ENCODE results near the gene CCDC180. TPM values are rescaled to one million over a fixed set of nuclear protein-coding genes. Genes with fewer than 3 reads are reported as not detected.
"Not testable (repeated sequence)": the region's sequence is repeated elsewhere in the genome, so short reads cannot be mapped to it uniquely, and the experiment has no call there.

The CCDC180 gene
- polyA plus RNA-seq, 1 donor from 2014 or later, result 5.8 TPM

DNA sequence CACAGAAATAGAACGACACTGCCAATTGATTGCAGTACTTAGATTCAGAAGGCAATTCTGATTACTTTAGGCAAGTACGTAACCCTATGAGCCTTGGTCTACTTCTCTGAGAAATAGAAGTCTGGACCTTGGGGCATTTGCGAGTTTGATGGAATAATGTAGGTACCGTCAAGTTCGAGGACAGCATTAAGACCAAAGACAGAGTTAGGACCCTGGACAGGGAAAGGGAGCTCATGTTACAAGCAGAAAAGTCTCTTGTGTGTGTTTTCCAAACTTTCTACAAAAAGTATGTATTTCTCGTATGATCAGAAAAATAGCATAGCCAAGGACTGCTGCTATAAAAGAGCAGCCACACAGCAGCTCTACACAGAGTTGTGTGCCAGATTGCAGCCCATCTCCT, 20.1 kb downstream of the CCDC180 start:
- H3K4me3 ChIP-seq (ENCODE audit: low read length), result no peak overlapping the region
- no peak overlapping the region for H3K27ac ChIP-seq (ENCODE audit: low read length)
- no peak overlapping the region for H2AFZ ChIP-seq (ENCODE audit: low read depth, low read length)
- no peaks in the 10 kb centered on the region for H3K27me3 ChIP-seq (ENCODE audit: insufficient read depth, low read depth, low read length)
- TF ChIP-seq POLR2AphosphoS5 (IDR thresholded peaks at IDR 0.05) (no peak), RAD21 (conservative IDR thresholded peaks at IDR 0.05) (no peak), EP300 (conservative IDR thresholded peaks at IDR 0.05; ENCODE audit: poor library complexity, severe bottlenecking) (no peak), SMC3 (conservative IDR thresholded peaks at IDR 0.05; ENCODE audit: poor library complexity) (no peak), MXI1 (conservative IDR thresholded peaks at IDR 0.05; ENCODE audit: poor library complexity, severe bottlenecking) (no peak), TAF1 (IDR thresholded peaks at IDR 0.05; ENCODE audit: low read depth) (no peak), EZH2 (IDR thresholded peaks at IDR 0.05; ENCODE audit: borderline replicate concordance, insufficient read depth, low read length, poor library complexity, severe bottlenecking) (no peak)
- TF ChIP-seq, protein P1, sequence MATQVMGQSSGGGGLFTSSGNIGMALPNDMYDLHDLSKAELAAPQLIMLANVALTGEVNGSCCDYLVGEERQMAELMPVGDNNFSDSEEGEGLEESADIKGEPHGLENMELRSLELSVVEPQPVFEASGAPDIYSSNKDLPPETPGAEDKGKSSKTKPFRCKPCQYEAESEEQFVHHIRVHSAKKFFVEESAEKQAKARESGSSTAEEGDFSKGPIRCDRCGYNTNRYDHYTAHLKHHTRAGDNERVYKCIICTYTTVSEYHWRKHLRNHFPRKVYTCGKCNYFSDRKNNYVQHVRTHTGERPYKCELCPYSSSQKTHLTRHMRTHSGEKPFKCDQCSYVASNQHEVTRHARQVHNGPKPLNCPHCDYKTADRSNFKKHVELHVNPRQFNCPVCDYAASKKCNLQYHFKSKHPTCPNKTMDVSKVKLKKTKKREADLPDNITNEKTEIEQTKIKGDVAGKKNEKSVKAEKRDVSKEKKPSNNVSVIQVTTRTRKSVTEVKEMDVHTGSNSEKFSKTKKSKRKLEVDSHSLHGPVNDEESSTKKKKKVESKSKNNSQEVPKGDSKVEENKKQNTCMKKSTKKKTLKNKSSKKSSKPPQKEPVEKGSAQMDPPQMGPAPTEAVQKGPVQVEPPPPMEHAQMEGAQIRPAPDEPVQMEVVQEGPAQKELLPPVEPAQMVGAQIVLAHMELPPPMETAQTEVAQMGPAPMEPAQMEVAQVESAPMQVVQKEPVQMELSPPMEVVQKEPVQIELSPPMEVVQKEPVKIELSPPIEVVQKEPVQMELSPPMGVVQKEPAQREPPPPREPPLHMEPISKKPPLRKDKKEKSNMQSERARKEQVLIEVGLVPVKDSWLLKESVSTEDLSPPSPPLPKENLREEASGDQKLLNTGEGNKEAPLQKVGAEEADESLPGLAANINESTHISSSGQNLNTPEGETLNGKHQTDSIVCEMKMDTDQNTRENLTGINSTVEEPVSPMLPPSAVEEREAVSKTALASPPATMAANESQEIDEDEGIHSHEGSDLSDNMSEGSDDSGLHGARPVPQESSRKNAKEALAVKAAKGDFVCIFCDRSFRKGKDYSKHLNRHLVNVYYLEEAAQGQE (IDR thresholded peaks at IDR 0.05; ENCODE audit: borderline replicate concordance), result no peak
- TF ChIP-seq, protein P2, sequence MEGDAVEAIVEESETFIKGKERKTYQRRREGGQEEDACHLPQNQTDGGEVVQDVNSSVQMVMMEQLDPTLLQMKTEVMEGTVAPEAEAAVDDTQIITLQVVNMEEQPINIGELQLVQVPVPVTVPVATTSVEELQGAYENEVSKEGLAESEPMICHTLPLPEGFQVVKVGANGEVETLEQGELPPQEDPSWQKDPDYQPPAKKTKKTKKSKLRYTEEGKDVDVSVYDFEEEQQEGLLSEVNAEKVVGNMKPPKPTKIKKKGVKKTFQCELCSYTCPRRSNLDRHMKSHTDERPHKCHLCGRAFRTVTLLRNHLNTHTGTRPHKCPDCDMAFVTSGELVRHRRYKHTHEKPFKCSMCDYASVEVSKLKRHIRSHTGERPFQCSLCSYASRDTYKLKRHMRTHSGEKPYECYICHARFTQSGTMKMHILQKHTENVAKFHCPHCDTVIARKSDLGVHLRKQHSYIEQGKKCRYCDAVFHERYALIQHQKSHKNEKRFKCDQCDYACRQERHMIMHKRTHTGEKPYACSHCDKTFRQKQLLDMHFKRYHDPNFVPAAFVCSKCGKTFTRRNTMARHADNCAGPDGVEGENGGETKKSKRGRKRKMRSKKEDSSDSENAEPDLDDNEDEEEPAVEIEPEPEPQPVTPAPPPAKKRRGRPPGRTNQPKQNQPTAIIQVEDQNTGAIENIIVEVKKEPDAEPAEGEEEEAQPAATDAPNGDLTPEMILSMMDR (IDR thresholded peaks at IDR 0.05; ENCODE audit: poor library complexity, severe bottlenecking), result no peak
- no peaks in the 10 kb centered on the region for H3K36me3 ChIP-seq (ENCODE audit: insufficient read depth, low read length)
- H4K20me1 ChIP-seq (ENCODE audit: insufficient read depth), result no peaks in the 10 kb centered on the region
- no peaks in the 10 kb centered on the region for H3K79me2 ChIP-seq (replicated peaks; ENCODE audit: insufficient read depth, low read length)
- no peaks in the 10 kb centered on the region for H3F3A ChIP-seq (ENCODE audit: insufficient read depth, low read length, poor library complexity, severe bottlenecking)
- no peaks in the 10 kb centered on the region for H3K9me3 ChIP-seq (ENCODE audit: low read length)
- H3K4me2 ChIP-seq (ENCODE audit: low read length), result no peak overlapping the region
- no peaks in the 10 kb centered on the region for H3K9me2 ChIP-seq (ENCODE audit: insufficient read depth, low read length)
- no peak overlapping the region for H3K9ac ChIP-seq (ENCODE audit: low read length)

DNA sequence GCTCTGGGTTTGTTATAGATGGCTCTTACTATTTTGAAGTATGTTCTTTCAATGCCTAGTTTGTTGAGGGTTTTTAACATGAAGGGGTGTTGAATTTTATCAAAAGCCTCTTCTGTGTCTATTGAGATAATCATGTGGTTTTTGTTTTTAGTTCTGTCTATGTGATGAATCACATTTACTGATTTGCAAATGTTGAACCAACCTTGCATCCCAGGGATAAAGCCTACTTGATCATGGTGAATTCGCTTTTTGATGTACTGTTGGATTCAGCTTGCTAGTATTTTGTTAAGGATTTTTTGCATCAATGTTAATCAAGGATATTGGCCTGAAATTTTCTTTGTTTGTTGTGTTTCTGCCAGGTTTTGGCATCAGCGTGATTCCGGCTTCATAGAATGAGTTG, 25.5 kb downstream of the CCDC180 start:
- Histone ChIP-seq H3K4me3 (ENCODE audit: low read length) (no peak overlapping the region), H3K9me3 (ENCODE audit: low read length) (no peaks in the 10 kb centered on the region), H3F3A (ENCODE audit: insufficient read depth, low read length, poor library complexity, severe bottlenecking) (no peaks in the 10 kb centered on the region), H3K27me3 (ENCODE audit: insufficient read depth, low read depth, low read length) (no peaks in the 10 kb centered on the region), H3K9me2 (ENCODE audit: insufficient read depth, low read length) (no peaks in the 10 kb centered on the region), H3K4me2 (ENCODE audit: low read length) (no peak overlapping the region), H3K27ac (ENCODE audit: low read length) (no peak overlapping the region), H2AFZ (ENCODE audit: low read depth, low read length) (no peak overlapping the region), H4K20me1 (ENCODE audit: insufficient read depth) (no peaks in the 10 kb centered on the region), H3K9ac (ENCODE audit: low read length) (no peak overlapping the region), H3K79me2 (replicated peaks; ENCODE audit: insufficient read depth, low read length) (no peaks in the 10 kb centered on the region), H3K36me3 (ENCODE audit: insufficient read depth, low read length) (no peaks in the 10 kb centered on the region)
- TF ChIP-seq MXI1 (conservative IDR thresholded peaks at IDR 0.05; ENCODE audit: poor library complexity, severe bottlenecking), result no peak
- TF ChIP-seq, protein P1 (IDR thresholded peaks at IDR 0.05; ENCODE audit: borderline replicate concordance), result no peak
- TF ChIP-seq SMC3 (conservative IDR thresholded peaks at IDR 0.05; ENCODE audit: poor library complexity), result no peak
- TF ChIP-seq, protein P2 (IDR thresholded peaks at IDR 0.05; ENCODE audit: poor library complexity, severe bottlenecking), result no peak
- TF ChIP-seq EZH2 (IDR thresholded peaks at IDR 0.05; ENCODE audit: borderline replicate concordance, insufficient read depth, low read length, poor library complexity, severe bottlenecking), result no peak
- TF ChIP-seq RAD21 (conservative IDR thresholded peaks at IDR 0.05), result no peak

DNA sequence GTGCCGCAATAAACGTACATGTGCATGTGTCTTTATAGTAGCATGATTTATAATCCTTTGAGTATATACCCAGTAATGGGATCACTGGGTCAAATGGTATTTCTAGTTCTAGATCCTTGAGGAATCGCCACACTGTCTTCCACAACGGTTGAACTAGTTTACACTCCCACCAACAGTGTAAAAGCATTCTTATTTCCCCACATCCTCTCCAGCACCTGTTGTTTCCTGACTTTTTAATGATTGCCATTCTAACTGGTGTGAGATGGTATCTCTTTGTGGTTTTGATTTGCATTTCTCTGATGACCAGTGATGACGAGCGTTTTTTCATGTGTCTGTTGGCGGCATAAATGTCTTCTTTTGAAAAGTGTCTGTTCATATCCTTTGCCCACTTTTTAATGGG, 28.2 kb downstream of the CCDC180 start:
- not testable (repeated sequence) for H3K4me2 ChIP-seq (ENCODE audit: low read length); H3K36me3 ChIP-seq (ENCODE audit: insufficient read depth, low read length); H3K9ac ChIP-seq (ENCODE audit: low read length); H3K9me2 ChIP-seq (ENCODE audit: insufficient read depth, low read length); H3F3A ChIP-seq (ENCODE audit: insufficient read depth, low read length, poor library complexity, severe bottlenecking); H3K4me3 ChIP-seq (ENCODE audit: low read length); H2AFZ ChIP-seq (ENCODE audit: low read depth, low read length); H4K20me1 ChIP-seq (ENCODE audit: insufficient read depth); H3K27ac ChIP-seq (ENCODE audit: low read length); H3K9me3 ChIP-seq (ENCODE audit: low read length); H3K27me3 ChIP-seq (ENCODE audit: insufficient read depth, low read depth, low read length); H3K79me2 ChIP-seq (replicated peaks; ENCODE audit: insufficient read depth, low read length)
